GM23248 (cell line): ENCODE data around the gene CDH22.

Experiments
- EZH2 ChIP-seq: fragments of 200-600 bp; sonication (generic); IDR thresholded peaks from 2 replicates; pipeline ENCODE4 v1.6.1; 2018; ENCODE audit warnings: antibody characterized with exemption, mild to moderate bottlenecking; ENCODE audit not compliant: insufficient read depth, poor library complexity, severe bottlenecking
- EZH2phosphoT487 ChIP-seq: fragments of 200-600 bp; sonication (generic); IDR thresholded peaks from 2 replicates; pipeline ENCODE4 v1.6.1; 2018; ENCODE audit warnings: antibody characterized with exemption, moderate library complexity, mild to moderate bottlenecking, low read depth; ENCODE audit not compliant: insufficient read depth

GRCh38 chr20:46206992-46207549 lies 101.2 kb downstream of the CDH22 start:
- TF ChIP-seq EZH2 (no peak), EZH2phosphoT487 (no peak)
